ENCODE measurements around the gene DNAH6.

DNA sequence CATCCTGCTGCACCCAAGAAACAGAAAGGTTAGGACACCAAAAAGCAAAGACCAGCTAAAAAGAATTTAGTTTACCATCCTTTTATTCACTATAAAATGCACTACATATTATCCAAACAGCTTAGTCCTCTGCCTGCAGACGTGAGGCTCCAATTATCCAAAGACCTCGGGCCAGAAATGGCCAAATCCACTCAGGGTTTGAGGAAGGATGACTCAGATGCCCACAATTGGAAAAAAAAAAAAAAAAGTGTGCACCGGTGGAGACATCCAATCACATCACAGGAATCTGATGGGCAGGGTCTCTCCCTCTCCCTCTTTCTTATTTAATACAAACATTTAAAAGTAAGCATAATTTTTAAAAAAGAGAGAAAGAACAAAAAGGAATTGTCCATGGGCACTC is 298.8 kb downstream of the DNAH6 start:
- TF ChIP-seq, protein P1, sequence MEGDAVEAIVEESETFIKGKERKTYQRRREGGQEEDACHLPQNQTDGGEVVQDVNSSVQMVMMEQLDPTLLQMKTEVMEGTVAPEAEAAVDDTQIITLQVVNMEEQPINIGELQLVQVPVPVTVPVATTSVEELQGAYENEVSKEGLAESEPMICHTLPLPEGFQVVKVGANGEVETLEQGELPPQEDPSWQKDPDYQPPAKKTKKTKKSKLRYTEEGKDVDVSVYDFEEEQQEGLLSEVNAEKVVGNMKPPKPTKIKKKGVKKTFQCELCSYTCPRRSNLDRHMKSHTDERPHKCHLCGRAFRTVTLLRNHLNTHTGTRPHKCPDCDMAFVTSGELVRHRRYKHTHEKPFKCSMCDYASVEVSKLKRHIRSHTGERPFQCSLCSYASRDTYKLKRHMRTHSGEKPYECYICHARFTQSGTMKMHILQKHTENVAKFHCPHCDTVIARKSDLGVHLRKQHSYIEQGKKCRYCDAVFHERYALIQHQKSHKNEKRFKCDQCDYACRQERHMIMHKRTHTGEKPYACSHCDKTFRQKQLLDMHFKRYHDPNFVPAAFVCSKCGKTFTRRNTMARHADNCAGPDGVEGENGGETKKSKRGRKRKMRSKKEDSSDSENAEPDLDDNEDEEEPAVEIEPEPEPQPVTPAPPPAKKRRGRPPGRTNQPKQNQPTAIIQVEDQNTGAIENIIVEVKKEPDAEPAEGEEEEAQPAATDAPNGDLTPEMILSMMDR (IDR thresholded peaks at IDR 0.05 in 2 of 3, conservative IDR thresholded peaks at IDR 0.05 in 1 of 3; ENCODE audit: insufficient read depth in 2 of 3, low read depth in 1 of 3, low read length in 3 of 3), result no peak
- TF ChIP-seq, protein P2, sequence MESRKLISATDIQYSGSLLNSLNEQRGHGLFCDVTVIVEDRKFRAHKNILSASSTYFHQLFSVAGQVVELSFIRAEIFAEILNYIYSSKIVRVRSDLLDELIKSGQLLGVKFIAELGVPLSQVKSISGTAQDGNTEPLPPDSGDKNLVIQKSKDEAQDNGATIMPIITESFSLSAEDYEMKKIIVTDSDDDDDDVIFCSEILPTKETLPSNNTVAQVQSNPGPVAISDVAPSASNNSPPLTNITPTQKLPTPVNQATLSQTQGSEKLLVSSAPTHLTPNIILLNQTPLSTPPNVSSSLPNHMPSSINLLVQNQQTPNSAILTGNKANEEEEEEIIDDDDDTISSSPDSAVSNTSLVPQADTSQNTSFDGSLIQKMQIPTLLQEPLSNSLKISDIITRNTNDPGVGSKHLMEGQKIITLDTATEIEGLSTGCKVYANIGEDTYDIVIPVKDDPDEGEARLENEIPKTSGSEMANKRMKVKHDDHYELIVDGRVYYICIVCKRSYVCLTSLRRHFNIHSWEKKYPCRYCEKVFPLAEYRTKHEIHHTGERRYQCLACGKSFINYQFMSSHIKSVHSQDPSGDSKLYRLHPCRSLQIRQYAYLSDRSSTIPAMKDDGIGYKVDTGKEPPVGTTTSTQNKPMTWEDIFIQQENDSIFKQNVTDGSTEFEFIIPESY (CRISPR knock-in tag; IDR thresholded peaks at IDR 0.05), result no peak
- TF ChIP-seq BHLHE40 (IDR thresholded peaks at IDR 0.05; ENCODE audit: low read length), result no peak
- no peak for TF ChIP-seq PHF21A (IDR thresholded peaks at IDR 0.05; ENCODE audit: borderline replicate concordance, low read depth)
- no peak for TF ChIP-seq POLR2A (conservative IDR thresholded peaks at IDR 0.05)
- no peak for TF ChIP-seq FOSL1 (tag; conservative IDR thresholded peaks at IDR 0.05)
- TF ChIP-seq, protein P3, sequence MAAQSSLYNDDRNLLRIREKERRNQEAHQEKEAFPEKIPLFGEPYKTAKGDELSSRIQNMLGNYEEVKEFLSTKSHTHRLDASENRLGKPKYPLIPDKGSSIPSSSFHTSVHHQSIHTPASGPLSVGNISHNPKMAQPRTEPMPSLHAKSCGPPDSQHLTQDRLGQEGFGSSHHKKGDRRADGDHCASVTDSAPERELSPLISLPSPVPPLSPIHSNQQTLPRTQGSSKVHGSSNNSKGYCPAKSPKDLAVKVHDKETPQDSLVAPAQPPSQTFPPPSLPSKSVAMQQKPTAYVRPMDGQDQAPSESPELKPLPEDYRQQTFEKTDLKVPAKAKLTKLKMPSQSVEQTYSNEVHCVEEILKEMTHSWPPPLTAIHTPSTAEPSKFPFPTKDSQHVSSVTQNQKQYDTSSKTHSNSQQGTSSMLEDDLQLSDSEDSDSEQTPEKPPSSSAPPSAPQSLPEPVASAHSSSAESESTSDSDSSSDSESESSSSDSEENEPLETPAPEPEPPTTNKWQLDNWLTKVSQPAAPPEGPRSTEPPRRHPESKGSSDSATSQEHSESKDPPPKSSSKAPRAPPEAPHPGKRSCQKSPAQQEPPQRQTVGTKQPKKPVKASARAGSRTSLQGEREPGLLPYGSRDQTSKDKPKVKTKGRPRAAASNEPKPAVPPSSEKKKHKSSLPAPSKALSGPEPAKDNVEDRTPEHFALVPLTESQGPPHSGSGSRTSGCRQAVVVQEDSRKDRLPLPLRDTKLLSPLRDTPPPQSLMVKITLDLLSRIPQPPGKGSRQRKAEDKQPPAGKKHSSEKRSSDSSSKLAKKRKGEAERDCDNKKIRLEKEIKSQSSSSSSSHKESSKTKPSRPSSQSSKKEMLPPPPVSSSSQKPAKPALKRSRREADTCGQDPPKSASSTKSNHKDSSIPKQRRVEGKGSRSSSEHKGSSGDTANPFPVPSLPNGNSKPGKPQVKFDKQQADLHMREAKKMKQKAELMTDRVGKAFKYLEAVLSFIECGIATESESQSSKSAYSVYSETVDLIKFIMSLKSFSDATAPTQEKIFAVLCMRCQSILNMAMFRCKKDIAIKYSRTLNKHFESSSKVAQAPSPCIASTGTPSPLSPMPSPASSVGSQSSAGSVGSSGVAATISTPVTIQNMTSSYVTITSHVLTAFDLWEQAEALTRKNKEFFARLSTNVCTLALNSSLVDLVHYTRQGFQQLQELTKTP (IDR thresholded peaks at IDR 0.05; ENCODE audit: low read depth in 1 of 2, partially characterized antibody in 2 of 2), result no peak
- no peak for TF ChIP-seq TCFL5 (CRISPR knock-in tag; conservative IDR thresholded peaks at IDR 0.05)
- TF ChIP-seq GATAD2A (IDR thresholded peaks at IDR 0.05), result no peak
- TF ChIP-seq, protein P4, sequence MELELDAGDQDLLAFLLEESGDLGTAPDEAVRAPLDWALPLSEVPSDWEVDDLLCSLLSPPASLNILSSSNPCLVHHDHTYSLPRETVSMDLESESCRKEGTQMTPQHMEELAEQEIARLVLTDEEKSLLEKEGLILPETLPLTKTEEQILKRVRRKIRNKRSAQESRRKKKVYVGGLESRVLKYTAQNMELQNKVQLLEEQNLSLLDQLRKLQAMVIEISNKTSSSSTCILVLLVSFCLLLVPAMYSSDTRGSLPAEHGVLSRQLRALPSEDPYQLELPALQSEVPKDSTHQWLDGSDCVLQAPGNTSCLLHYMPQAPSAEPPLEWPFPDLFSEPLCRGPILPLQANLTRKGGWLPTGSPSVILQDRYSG (tag; conservative IDR thresholded peaks at IDR 0.05; ENCODE audit: low read depth), result no peak
- no peak for TF ChIP-seq JUNB (CRISPR knock-in tag; conservative IDR thresholded peaks at IDR 0.05)
- no peak for TF ChIP-seq PTRF (tag; IDR thresholded peaks at IDR 0.05)
